GM19240 (cell line): Measurements from ENCODE around the gene SLC9A9.

Experiments
- DNase-seq: peaks from one replicate; pipeline ENCODE4 v3.0.0; 2011; ENCODE audit warnings: low spot score; ENCODE audit not compliant: insufficient read length

SLC9A9 gene

DNA sequence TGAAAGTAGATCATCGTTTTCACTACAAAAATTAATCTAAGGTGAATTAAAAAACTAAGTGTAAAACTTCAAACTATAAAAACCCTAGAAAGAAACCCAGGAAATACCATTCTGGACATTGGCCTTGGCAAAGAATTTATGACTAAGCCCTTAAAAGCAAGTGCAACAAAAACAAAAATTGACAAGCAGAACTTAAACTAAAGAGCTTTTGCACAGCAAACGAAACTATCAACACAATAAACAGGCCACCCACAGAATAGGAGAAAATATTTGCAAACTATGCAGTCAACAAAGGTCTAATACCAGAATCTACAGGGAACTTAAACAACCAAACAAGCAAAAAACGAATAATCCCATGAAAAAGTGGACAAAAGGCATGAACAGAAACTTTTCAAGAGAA is 426.7 kb downstream of the SLC9A9 start:
- DNase-seq = no peak

GRCh38 chr3:143419611-143420010 is 428.7 kb downstream of the SLC9A9 start:
- no peak for DNase-seq

DNA sequence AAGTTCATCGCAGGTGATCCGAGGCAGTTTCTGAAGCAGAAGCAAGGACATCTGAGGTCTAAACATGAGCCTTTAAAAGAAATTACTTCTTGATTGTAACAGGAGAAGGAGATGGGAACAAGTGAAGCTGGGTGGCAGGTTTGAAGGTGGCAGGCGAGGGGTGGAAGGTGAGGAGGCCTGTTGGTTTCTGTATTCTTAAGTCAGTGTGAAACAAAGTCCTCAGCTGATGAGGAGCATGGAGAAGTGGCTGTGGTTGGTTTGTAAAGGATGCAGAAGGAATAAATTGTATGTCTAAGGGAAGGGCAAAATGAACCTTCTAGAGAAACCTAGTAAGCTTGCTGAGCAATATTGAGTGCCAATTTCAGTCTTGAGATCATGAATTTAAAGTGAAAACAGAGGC is 429.9 kb downstream of the SLC9A9 start:
- no peak for DNase-seq

DNA sequence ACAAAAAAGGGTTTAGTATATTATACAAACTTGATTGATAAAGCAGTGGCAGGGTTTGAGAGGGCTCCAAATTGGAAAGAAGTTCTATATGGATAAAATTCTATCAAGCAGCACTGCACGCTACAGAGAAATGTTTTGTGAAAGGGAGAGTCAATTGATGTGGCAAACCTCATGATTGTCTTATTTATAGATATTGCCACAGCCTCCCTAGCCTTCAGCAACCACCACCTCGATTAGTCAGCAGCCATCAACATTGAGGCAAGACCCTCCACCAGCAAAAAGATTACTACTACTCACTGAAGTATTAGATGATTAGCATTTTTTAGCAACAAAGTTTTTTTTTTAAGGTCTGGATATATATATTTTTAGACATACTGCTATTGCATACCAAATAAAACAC is 432.0 kb downstream of the SLC9A9 start:
- no peak for DNase-seq

DNA sequence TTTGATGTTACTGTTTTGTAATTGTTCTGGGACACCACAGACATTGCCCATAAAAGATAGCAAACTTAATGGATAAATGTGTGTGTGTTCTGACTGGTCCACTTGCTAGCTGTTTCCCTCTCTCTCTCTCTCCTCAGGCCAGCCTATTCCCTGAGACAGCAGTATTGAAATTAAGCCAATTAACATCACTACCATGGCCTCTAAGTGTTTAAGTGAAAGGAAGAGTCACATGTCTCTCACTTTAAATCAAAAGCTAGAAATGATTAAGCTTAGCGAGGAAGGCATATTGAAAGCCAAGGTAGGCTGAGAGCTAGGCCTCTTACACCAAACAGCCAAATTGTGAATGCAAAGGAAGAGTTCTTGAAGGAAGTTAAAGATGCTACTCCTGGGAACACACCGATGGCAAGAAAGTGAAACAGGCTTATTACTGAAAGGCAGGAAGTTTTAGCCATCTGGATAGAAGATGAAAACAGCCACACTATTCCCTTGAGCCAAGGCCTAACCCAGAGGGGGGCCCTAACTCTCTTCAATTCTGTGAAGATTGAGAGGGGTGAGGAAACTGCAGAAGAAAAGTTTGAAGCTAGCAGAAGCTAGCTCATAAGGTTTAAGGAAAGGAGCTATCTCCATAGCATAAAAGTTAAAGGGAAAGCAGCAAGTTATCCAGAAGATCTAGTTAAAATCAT is 433.6 kb downstream of the SLC9A9 start:
- DNase-seq = no peak

- no peak for DNase-seq
These were observed 434.9 kb downstream of the SLC9A9 start for GRCh38 chr3:143413372-143413771.

DNA sequence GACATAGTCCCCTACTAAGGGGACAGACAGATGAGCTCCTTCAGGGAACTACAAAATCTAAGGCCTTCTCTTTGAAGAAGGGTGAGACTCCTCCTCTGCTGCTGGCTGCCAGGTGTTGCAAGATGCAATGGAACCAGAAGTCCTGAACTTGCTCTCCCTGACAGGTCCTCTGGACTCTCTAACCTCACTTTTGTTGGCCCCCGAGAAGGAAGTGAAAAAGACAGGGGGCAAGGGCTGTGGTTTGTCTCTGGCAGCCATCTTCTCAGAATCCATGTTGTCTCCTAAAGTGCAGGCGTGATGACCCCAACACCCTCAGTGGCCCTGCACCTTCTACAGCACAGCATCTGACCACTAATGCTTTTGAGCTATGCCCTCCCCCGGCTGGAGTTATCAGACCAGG is 436.2 kb downstream of the SLC9A9 start:
- no peak for DNase-seq

- no peak for DNase-seq
These were observed 438.0 kb downstream of the SLC9A9 start for GRCh38 chr3:143410259-143410658.

GRCh38 chr3:143408771-143409170 is 439.5 kb downstream of the SLC9A9 start:
- no peak for DNase-seq

DNA sequence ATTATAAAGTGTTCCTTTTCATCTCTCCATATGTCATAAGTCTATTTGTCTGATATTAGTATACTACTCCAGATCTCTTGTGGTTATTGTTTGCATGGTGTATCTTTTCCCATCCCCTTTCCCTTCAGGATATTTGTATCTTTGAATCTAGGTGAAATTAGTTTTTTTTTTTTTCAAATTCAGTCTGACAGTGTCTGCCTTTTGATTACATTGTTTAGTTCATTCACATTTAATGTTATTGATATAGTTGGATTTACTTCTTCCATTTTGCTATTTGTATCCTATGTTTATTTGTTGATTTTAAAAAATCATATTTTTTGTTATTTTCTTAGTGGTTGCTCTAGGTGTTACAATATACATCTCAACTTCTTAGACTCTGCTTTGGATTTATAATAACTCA is 445.7 kb downstream of the SLC9A9 start:
- no peak for DNase-seq

- no peak for DNase-seq
These were observed 451.5 kb downstream of the SLC9A9 start for GRCh38 chr3:143396790-143397189.

GRCh38 chr3:143389388-143389787 is 458.9 kb downstream of the SLC9A9 start:
- no peak for DNase-seq

DNA sequence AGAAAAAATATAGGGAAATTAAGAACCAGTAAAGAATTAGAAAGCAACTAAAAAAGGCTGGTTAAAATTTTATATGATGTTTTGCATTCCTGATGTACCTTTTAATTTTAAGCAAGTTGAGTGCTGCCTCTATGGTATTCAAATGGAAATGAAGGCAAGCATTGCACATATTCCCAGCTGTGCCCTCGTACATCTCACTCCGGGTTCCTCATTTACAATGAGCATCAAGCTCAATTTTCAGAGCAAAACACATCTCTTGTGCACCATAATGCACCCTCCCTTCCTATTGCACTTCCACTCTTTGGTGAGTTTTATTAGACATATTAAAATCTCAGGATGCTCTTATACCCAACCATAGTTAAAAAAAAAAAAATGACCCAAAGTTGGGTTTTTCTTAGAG is 460.8 kb downstream of the SLC9A9 start:
- no peak for DNase-seq

- DNase-seq = no peak
These were observed 464.2 kb downstream of the SLC9A9 start for GRCh38 chr3:143384076-143384475.

DNA sequence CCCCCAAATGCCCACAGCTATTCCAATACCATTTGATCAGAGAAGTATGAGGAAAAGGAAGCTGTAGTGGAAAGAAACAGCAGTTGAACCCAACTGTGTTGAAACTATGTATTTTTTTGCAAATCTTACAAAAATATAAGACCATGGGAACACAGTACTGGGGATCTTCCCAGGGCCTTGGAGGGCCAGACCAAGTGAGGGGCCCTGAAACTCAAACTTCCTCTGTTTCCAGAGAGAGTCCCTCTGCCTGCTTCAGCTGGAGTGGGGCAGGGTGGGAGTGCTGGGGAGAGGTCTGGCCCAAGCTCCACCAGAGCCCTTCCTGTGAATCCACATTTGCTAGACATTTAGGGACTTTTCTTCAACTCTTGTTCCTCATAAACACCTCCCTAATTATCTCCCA is 464.8 kb downstream of the SLC9A9 start:
- no peak for DNase-seq

DNA sequence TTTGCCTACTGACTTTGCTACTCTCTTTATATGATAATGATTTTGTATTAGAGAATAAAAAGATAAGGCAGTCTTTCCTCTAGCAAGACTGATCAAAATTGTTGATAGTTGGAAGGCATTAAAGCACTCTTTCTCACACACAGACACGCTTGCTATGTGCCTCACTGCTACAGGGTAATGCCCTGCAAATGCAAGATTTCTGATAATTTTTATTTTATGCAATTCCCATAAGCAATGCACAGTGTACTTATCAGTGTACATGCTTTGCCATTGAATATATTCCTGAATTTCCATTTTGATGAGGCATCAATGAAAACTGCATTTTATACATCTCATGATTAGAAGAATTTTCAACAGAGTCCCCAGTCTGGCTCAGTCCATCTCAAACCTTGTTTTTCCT is 465.5 kb downstream of the SLC9A9 start:
- DNase-seq = no peak

- DNase-seq = no peak
These were observed 467.8 kb downstream of the SLC9A9 start for GRCh38 chr3:143380449-143380848.

DNA sequence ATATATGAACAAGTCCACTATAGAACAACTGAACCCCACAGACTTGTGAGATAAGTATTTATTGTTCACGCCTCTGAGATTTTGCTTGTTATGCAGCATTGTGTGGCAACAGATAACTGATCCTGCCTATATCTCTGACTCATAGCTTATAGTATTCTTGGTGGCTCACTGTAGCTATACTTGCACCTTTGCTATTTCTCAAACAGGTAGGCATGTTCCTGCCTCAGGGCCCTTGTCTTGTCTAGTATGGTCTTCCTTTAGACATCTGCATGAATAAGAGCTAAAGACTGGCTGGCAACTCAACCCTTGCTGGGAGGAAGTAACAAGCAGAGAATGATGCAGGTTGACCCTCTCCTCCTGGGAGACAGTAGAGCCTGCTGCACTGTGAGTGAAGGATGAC is 472.6 kb downstream of the SLC9A9 start:
- no peak for DNase-seq

DNA sequence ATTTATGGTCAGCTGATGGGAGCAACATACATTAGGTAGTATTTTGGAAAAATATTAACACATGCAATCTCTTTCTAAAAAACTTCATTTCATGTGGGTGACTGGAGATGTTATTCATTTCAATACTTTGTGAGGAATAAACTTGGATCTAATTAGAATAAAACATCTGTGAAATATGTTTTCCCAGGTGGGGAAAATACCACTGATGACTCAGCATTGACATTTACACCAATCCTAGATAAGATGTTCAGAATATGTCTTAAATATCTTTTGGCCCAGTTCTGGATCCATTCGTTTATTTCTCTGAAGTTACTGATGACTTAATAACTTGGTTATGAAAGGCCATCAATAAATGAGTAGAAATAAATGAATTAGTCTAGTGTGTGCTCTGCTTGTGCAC is 481.1 kb downstream of the SLC9A9 start:
- no peak for DNase-seq

- DNase-seq = no peak
These were observed 481.6 kb downstream of the SLC9A9 start for GRCh38 chr3:143366672-143367071.

GRCh38 chr3:143363949-143364348 is 484.3 kb downstream of the SLC9A9 start:
- no peak for DNase-seq

DNA sequence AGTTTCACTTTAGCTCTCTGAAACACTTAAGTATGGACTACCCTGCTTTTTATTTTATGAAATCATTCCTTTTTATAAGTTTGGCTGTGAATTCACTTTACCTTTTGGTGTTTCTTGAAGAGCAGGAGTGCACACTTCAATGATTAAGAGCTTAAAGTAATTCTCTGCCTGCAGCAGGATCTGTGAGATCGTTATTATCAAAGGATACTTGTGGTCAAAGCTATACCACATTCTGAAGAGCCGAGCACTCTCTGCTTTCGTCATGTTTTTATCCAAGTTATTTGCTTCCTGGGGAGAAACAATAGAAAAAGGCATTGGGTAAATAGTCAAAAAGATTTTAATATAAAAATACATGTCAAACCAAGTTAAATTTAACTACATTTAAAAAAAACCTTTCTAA is 485.0 kb downstream of the SLC9A9 start:
- DNase-seq = no peak

GRCh38 chr3:143362115-143362991 is 485.9 kb downstream of the SLC9A9 start:
- DNase-seq = no peak
